Heart right ventricle (tissue), 16 donors: Measurements from ENCODE around the gene ABHD18. TPM values are rescaled to one million over a fixed set of nuclear protein-coding genes. Genes with fewer than 3 reads are reported as not detected.
A peak's percentile ranks its signal among the peaks of the same experiment; 100 is the strongest.

Experiments
- ATAC-seq, 8 donors: fragments of 200-7000 bp; cut with Tn5 transposase; one replicate each; pipeline ENCODE4 v1.9.1; 2020; ENCODE audit warnings: mild to moderate bottlenecking in 8 of 8, moderate library complexity in 8 of 8, moderate number of reproducible peaks in 1 of 8
- DNase-seq, 2 donors: peaks; one replicate each; pipeline ENCODE4 v3.0.0-alpha.2; 2020
- H3K27ac ChIP-seq, 10 donors: fragments of 200-600 bp; sonication (generic) in 2 of 10; one replicate each; pipeline versions ENCODE4 v1.5.0 to v1.8.0; 2020 to 2022; ENCODE audit warnings: mild to moderate bottlenecking in 3 of 10
- H3K27me3 ChIP-seq, 7 donors: fragments of 200-600 bp; one replicate each; pipeline ENCODE4 v1.8.0; 2021 to 2022; ENCODE audit warnings: mild to moderate bottlenecking in 2 of 7
- H3K36me3 ChIP-seq, 9 donors: fragments of 200-600 bp; sonication (generic) in 1 of 9; one replicate each; pipeline versions ENCODE4 v1.5.0 to v1.8.0; 2020 to 2022; ENCODE audit warnings: mild to moderate bottlenecking in 2 of 9
- H3K4me1 ChIP-seq, 9 donors: fragments of 200-600 bp; sonication (generic) in 1 of 9; one replicate each; pipeline versions ENCODE4 v1.5.0 to v1.8.0; 2020 to 2022; ENCODE audit warnings: mild to moderate bottlenecking in 4 of 9
- H3K4me3 ChIP-seq, 10 donors: fragments of 200-600 bp; sonication (generic) in 2 of 10; one replicate each; pipeline versions ENCODE4 v1.5.0 to v1.8.0; 2020 to 2022; ENCODE audit warnings: mild to moderate bottlenecking in 7 of 10, moderate library complexity in 2 of 10
- H3K9me3 ChIP-seq, 11 donors: fragments of 200-600 bp in 10 of 11; sonication (generic) in 2 of 11; one replicate each; pipeline versions ENCODE4 v1.5.0 to v1.8.0; 2013 to 2022; ENCODE audit warnings: mild to moderate bottlenecking in 2 of 11, control low read depth in 1 of 11, moderate library complexity in 1 of 11
- WGBS, 2 donors: extraction: QIAGEN DNeasy Blood & Tissue Kit; methylation state at CpG; one replicate each; pipeline ENCODE4 v1.1.7; 2013; ENCODE audit warnings: inconsistent platforms in 1 of 2; 5-methylcytosine and 5-hydroxymethylcytosine counted together
- intact Hi-C, 10 donors: fragments of 100-400 bp; cut with DNase I; formaldehyde crosslinking; loops; one replicate each; pipeline versions ENCODE4 v1.11.1 to v1.14.2; 2022
- polyA plus RNA-seq, 2 donors: library from polyadenylated mRNA; stranded (reverse); fragments of 200-250 nt; gene quantifications; one replicate each; pipeline ENCODE4 v1.2.3, GENCODE V29; 2013
- total RNA-seq, 10 donors: library from RNA; stranded (reverse); fragmentation: NEBNext Ultra II Directional in 3 of 10; extraction: Animal tissue kit (Norgen Biotek cat#: 25700) in 3 of 10; gene quantifications; one replicate each; pipeline versions ENCODE4 v1.2.1 to v1.2.4, GENCODE V29; 2021 to 2023
- TF ChIP-seq, protein P1 (sequence below), 9 donors: fragments of 200-600 bp; sonication (generic) in 2 of 9; IDR thresholded peaks; one replicate each; pipeline versions ENCODE4 v1.5.0 to v1.8.0; 2021 to 2022; ENCODE audit warnings: antibody characterized with exemption in 9 of 9, mild to moderate bottlenecking in 5 of 9, moderate library complexity in 1 of 9
- donor health status: Arrhythmogenic right ventricular cardiomyopathy.
- donor health status: ischemic (EF 13 %, LVEDD 7.1; RV severe dilation, severe dysfunction).
- donor health status: healthy with polysubstance abuse.
- donor health status: DM: no; HTN: yes; CAD: no.
- donor health status: DM: no; HTN: no; CAD: no.
- donor health status: ischemic (EF 25% LVEDD 6.9; RV normal size, moderate dysfunction).
- donor health status: ischemic (EF 25% LVEDD 5.7; RV mildly dilated, moderate dysfunction).
- donor health status: healthy.
- donor health status: DM: yes; HTN: yes; CAD: no.
- donor health status: Ischemic cardiomyopathy.
- donor health status: ischemic (EF 35%, LVEDD 5.7; RV mildly dilated, moderate dysfunction).
- donor health status: nonischemic (EF 11% LVEDD 7.7; RV severe dilation, severe dysfunction).
- donor health status: DM: yes; HTN: yes; CAD: no.
- donor health status: PGD.
- donor health status: ischemic (EF 29% LVEDD 5.4; RV normal size, mild dysfunction).
- donor health status: nonischemic (EF 23%, LVEDD 6.1; RV moderate dilation, normal function).

The ABHD18 gene
- total and polyA plus RNA-seq, 12 donors: 4.7 to 55.9 (median 18.2) TPM

- ATAC-seq: no peak
- 99 to 100% methylated on average over 2 of the region's 2 CpGs for WGBS, 2 donors
- peaks cover 0 to 14% (median 0%) of the 10 kb centered on the region in 9 donors for H3K4me1 ChIP-seq
- TF ChIP-seq, protein P1, sequence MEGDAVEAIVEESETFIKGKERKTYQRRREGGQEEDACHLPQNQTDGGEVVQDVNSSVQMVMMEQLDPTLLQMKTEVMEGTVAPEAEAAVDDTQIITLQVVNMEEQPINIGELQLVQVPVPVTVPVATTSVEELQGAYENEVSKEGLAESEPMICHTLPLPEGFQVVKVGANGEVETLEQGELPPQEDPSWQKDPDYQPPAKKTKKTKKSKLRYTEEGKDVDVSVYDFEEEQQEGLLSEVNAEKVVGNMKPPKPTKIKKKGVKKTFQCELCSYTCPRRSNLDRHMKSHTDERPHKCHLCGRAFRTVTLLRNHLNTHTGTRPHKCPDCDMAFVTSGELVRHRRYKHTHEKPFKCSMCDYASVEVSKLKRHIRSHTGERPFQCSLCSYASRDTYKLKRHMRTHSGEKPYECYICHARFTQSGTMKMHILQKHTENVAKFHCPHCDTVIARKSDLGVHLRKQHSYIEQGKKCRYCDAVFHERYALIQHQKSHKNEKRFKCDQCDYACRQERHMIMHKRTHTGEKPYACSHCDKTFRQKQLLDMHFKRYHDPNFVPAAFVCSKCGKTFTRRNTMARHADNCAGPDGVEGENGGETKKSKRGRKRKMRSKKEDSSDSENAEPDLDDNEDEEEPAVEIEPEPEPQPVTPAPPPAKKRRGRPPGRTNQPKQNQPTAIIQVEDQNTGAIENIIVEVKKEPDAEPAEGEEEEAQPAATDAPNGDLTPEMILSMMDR (IDR thresholded peaks at IDR 0.05): no peak
- H3K36me3 ChIP-seq: peaks cover 0 to 34% (median 2%) of the 10 kb centered on the region in 9 donors
- DNase-seq: no peak
- no peak overlapping the region for H3K4me3 ChIP-seq
- no peak overlapping the region for H3K27ac ChIP-seq
- H3K27me3 ChIP-seq: no peaks in the 10 kb centered on the region
- peaks cover 0 to 12% (median 0%) of the 10 kb centered on the region in 11 donors for H3K9me3 ChIP-seq
- intact Hi-C loops: no loop called here
Observed at GRCh38 chr4:127978930-127979329, 13.7 kb downstream of the ABHD18 start.

DNA sequence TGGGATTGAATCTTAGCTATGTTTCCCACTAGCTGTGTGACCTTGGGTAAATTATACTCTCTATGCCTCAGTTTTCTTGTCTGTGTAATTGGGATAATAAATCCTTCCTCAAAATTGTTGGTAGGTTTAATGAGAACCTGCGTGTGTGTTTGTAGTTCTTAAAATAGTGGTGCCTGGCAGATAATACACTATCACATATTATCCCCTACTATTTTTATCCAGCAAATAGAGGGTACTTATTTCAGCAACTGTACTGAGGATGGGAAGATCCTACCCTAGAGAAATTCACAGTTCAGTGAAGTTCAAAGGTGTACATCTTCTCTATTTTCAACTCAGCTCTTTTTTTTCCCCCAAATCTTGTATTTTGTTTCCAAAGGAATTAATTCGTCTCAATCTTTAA is 17.2 kb downstream of the ABHD18 start:
- Histone ChIP-seq H3K27ac (peak overlapping the region in 1 of 10 donors; percentile 43), H3K36me3 (peaks cover 0 to 56% (median 20%) of the 10 kb centered on the region in 9 donors), H3K4me3 (no peak overlapping the region), H3K9me3 (peaks cover 0 to 12% (median 0%) of the 10 kb centered on the region in 11 donors), H3K27me3 (no peaks in the 10 kb centered on the region), H3K4me1 (peaks cover 0 to 14% (median 0%) of the 10 kb centered on the region in 9 donors)
- TF ChIP-seq, protein P1 (IDR thresholded peaks at IDR 0.05): no peak
- intact Hi-C loops: no loop called here
- ATAC-seq: peak in 3 of 8 donors; percentile 46 to 76 (median 71)
- WGBS, 2 donors: 67 to 75% methylated on average over 2 of the region's 2 CpGs
- DNase-seq: no peak

GRCh38 chr4:127985989-127986388 is 20.8 kb downstream of the ABHD18 start:
- Histone ChIP-seq H3K27ac (no peak overlapping the region), H3K27me3 (no peaks in the 10 kb centered on the region), H3K9me3 (no peaks in the 10 kb centered on the region), H3K4me3 (no peak overlapping the region), H3K4me1 (peaks cover 0 to 14% (median 0%) of the 10 kb centered on the region in 9 donors), H3K36me3 (peaks cover 0 to 78% (median 21%) of the 10 kb centered on the region in 9 donors)
- TF ChIP-seq, protein P1 (IDR thresholded peaks at IDR 0.05): peak in 2 of 9 donors; percentile 12 to 25
- intact Hi-C loops: no loop called here
- WGBS, 2 donors: 95 to 98% methylated on average over 1 of the region's 1 CpG
- ATAC-seq (no peak), DNase-seq (no peak)

DNA sequence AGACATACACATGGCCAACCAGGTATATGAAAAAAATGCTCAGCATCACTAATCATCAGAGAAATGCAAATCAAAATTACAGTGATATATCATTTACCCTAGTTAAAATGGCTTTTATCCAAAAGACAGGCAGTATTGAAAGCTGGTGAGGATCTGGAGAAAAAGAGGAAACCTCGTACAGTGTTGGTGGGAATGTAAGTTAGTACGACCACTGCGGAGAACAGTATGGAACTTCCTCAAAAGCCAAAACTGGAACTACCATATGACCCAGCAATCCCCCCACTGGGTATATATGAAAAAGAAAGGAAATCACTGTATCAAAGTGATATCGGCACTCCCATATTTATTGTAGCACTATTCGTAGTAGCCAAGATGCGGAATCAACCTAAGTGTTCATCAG is 23.4 kb downstream of the ABHD18 start:
- TF ChIP-seq, protein P1 (IDR thresholded peaks at IDR 0.05): no peak
- no peak for ATAC-seq
- H3K27ac ChIP-seq: no peak overlapping the region
- intact Hi-C loops: no loop called here
- WGBS, 2 donors: 90 to 100% methylated on average over 6 of the region's 6 CpGs
- no peaks in the 10 kb centered on the region for H3K27me3 ChIP-seq
- no peak overlapping the region for H3K4me3 ChIP-seq
- peaks cover 0 to 11% (median 0%) of the 10 kb centered on the region in 9 donors for H3K4me1 ChIP-seq
- no peak for DNase-seq
- H3K9me3 ChIP-seq: no peaks in the 10 kb centered on the region
- H3K36me3 ChIP-seq: peaks cover 0 to 98% (median 21%) of the 10 kb centered on the region in 9 donors
